Dermis blood vessel endothelial cell (primary cell): ENCODE data around the gene AMPD3. TPM values are rescaled to one million over a fixed set of nuclear protein-coding genes. Genes with fewer than 3 reads are reported as not detected.

Source experiments
- DNase-seq: peaks from one replicate; pipeline ENCODE4 v3.0.0; 2010
- total RNA-seq: library from RNA; depleted of rRNA; stranded (reverse); fragments of >200 nt; gene quantifications from 2 replicates; pipeline ENCODE4 v1.2.3, GENCODE V29; 2014

The AMPD3 gene
- total RNA-seq, 1 donor from 2014 or later, result 1.0 TPM

DNA sequence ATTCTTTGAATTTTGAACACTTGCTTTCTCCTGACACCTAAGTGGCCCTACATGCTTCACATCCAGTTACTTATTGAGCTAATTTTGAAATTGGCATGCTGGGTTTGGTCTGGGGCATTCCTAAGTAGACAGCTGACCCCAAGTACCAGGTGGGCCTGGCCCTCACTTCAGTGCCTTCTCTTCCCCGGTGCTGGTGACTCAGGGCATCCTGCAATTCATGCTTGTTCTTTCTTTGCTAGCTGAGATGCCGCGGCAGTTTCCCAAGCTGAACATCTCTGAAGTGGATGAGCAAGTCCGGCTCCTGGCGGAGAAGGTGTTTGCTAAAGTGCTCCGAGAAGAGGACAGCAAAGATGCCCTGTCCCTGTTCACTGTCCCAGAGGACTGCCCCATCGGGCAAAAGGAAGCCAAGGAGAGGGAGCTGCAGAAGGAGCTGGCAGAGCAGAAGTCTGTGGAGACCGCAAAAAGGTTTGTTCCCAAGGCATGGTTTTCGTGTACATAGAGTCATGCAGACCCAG lies 6.3 kb downstream of the AMPD3 start:
- peak; percentile 57 for DNase-seq

- DNase-seq, result no peak
Observed at GRCh38 chr11:10462746-10463300, 7.8 kb downstream of the AMPD3 start.

DNA sequence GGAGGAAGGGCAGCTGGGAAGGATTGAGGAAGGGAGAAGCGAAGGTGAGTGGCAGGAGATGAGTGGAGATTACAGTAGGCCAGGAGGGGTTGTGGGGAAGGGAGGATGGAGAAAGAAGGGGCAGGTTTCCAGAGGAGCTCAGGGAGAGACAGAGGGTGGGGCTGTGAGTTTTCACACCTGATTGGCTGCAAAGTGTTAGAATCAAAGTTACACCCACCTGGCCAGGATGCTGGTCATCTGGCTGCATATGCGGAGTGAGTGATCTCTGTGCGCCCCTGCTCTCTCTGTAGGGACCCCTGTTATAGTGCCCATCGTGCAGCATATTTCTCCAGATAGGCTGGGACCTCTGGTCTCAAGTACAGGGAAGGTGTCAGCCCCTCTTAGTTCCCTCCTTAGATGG lies 18.3 kb downstream of the AMPD3 start:
- no peak for DNase-seq

- no peak for DNase-seq
Observed at GRCh38 chr11:10474551-10474950, 19.5 kb downstream of the AMPD3 start.

- DNase-seq, result no peak
Observed at GRCh38 chr11:10476342-10476741, 21.3 kb downstream of the AMPD3 start.

- DNase-seq, result no peak
Observed at GRCh38 chr11:10476927-10477689, 22.0 kb downstream of the AMPD3 start.

GRCh38 chr11:10477690-10478046 lies 22.6 kb downstream of the AMPD3 start:
- no peak for DNase-seq

GRCh38 chr11:10478066-10478465 lies 23.0 kb downstream of the AMPD3 start:
- DNase-seq, result no peak

- no peak for DNase-seq
Observed at GRCh38 chr11:10478574-10479550, 23.8 kb downstream of the AMPD3 start.

DNA sequence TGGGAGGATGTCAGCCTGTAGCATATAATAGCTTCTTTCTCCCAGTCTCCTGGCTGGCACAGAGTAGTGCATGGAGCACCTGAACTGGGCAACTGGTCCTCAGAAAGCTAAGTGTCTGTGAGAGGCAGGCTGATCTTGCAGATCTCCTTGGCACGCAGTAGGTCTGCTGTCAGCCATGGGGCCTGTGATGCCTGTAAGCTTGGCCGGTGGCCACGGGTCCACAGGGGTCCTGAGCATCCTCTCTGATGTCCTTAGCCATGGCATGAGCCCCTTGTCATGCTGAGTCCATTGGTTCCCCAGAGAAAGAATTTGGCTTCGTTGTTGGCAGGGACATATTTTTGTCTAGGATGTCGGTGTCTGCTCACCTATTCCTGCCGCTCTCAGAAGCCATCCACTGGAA lies 25.0 kb downstream of the AMPD3 start:
- no peak for DNase-seq

GRCh38 chr11:10480760-10481159 lies 25.7 kb downstream of the AMPD3 start:
- no peak for DNase-seq

- DNase-seq, result no peak
Observed at GRCh38 chr11:10481560-10482349, 26.7 kb downstream of the AMPD3 start.

DNA sequence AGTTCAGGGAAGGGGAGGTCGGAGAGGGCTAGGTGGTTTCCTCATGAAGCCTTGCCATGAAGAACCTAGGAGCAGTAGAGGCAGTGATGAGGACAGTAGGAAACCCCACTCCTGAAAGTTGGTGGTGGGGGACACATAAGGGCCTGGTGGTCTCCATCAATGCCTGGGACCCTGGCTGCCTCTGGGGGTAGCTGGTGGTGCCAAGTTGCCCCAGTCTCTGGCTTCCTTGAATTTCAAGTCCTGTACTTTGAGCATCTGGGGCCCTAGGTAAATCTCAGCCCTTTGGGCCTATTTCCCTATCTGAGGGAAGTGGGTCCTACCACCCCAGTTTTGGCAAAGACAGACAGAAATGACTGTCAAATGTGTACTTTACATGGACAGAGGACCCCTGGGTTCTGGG lies 28.1 kb downstream of the AMPD3 start:
- no peak for DNase-seq

- no peak for DNase-seq
Observed at GRCh38 chr11:10483584-10483983, 28.5 kb downstream of the AMPD3 start.

DNA sequence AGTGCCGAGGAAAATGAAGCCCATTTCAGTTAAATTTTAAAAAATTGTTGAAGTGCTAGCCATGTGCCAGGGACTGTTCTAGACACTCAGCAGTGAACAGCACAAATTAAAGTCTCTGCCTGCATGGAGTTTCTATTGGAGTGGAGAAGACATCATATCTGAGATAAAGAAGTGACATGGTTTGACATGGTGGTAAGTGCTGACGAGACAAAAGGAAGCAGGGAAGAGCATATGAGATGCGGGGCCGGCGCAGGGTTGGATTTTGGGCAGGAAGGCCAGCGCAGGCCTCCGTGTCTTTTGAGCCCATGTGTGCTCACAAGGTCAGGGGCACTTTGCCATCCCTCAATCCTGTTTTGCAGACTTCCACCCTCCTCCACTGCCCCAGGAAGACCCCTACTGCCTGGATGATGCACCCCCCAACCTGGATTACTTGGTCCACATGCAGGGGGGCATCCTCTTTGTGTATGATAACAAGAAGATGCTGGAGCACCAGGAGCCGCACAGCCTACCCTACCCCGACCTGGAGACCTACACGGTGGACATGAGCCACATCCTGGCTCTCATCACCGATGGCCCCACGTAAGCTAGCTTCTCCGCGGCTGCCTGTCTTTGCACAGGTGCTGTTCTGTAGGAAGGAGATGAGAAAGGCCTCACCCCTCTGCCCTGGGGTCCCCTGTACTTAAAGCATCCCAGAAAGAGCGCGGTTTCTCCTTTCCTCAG lies 29.6 kb downstream of the AMPD3 start:
- no peak for DNase-seq

DNA sequence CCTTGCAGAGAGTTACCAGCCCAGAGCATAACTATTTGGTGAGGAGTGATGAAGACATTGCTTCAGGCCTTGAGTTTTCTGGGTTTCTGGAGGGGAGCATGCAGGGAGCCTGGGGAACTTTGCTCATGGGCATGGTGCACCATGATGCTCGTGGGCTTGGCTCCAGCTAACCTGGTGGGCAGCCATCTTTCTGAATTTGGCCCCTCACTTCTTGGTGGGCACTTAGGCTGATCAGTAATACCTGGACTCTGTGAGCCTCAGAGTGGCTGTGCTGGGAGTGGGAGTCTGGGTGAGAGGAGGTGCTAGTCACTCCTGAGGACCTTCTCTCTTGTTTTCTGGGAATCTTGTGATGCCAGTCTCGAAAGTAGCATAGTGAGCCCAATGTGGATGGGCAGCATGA lies 30.6 kb downstream of the AMPD3 start:
- DNase-seq, result no peak

GRCh38 chr11:10486161-10486840 lies 31.2 kb downstream of the AMPD3 start:
- DNase-seq, result no peak

DNA sequence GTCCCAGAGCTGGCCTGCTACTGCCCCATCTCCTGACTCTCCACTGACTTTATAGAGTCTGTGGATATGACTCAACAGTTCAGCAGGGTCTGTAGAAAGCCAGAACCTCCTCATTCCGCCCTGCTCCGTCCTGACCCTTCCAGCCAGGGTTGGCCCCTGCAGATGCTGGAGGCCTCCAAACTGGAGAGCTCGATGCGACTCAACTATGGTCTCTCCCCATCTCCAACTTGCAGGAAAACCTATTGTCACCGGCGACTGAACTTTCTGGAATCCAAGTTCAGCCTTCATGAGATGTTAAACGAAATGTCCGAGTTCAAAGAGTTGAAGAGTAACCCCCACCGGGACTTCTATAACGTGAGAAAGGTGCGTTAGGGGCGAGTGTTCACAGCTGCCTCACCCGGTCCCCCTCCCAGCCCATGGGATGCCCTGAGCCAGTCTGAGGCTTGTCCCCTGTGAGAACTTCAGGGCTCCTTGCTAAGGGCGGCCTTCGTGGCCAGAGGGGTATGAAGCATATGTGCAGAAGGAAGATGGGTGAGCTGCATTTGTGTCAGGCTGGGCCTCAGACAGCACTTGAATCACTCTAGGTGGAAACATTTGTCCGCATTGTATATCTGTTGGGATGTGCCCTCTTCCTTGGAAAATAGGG lies 32.1 kb downstream of the AMPD3 start:
- DNase-seq, result no peak

DNA sequence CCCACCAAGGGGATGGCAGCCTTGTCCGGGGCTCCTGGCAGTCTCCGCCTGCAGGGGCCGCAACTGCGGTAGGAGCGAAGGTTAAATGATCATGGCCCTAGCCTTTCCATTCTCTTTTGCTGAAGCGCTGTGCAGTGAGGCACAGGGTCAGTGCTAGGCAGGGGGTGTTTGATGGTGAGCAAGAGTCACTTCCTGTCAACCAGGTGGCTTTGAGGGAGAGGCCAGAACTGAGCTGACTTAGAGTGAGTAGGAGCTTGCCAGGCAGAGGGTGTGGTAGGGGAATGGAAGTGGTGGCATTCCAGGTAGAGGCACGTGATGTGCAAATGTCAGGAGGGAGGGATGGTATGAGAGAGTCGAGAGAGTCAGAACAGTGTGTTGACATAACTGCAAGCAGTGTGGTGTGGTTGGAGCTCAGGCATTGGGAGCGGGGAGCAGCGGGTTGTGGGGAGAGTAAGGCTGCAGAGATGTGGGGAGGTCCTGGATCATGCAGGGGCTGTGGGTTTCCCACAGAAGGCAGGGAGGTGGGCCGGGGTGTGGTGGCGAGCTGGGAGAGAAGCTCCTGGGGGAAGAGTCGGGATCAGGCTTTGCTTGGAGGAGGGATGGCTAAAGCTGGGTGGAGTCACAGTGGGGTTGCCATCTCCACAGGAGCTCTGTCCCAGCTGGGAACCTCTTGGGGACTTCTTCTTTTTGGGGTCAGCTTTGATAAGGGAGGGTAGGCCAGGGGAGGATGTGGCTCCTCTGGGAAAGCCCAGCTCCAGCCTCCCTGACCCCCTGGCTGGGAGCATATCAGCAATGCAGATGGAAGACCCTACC lies 33.3 kb downstream of the AMPD3 start:
- DNase-seq, result no peak
